Epidermal melanocyte (primary cell): ENCODE measurements around the gene RPL41.
"Not testable (repeated sequence)": the region's sequence is repeated elsewhere in the genome, so short reads cannot be mapped to it uniquely, and the experiment has no call there.

ENCODE experiments used
- DNase-seq: peaks from one replicate; pipeline ENCODE4 v3.0.0; 2011; ENCODE audit warnings: low spot score; ENCODE audit not compliant: insufficient read length

The RPL41 gene

DNA sequence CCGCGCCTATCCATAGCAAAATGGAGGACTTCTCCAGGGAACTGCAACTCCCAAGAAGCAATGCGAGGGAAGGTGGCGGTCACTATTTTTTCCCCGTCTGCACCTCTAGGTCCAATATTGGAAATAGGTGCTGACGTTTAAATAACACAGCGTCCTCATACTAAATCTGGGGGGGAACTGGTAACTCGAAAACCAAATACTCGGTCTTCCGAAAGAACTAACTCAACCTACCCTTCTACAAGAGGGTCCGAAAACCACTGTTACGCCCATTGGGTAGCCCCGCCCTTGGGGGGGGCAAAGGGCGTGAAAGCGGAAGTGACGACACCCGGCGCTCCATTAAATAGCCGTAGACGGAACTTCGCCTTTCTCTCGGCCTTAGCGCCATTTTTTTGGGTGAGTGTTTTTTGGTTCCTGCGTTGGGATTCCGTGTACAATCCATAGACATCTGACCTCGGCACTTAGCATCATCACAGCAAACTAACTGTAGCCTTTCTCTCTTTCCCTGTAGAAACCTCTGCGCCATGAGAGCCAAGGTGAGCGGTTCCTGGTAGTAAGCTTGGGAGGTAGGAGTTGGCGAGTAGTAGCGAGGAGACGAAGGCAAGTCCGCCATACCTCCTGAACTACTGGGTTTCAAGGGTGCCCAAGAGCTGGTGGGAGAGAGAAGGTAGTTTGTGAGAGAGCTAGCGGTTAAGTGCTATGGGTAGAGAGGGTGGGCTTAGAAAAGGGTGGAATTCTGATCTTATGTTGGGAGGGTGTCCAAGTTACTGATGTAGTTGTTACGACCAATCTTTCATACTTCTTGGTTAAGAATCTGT lies at the start of gene RPL41:
Gene RPL41 (plus strand): TSS at position 367 of the 815 bp plus-strand sequence.
- DNase-seq = peak; percentile 52

DNA sequence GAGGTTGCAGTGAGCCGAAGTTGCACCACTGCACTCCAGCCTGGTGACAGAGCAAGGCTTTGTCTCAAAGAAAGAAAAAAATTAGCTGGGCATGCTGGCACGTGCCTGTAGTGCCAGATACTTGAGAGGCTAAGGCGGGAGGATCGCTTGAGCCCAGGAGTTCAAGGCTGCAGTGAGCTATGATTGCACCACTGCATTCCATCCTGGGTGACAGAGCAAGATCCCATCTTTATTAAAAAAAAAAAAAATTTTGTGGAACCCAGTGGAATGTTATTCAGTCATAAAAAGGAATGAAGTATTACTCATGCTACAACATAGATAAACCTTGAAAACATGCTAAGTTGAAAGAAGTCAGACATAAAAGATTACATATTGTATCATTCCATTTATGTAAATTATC lies 44.8 kb upstream of the RPL41 start:
- DNase-seq = no peak

DNA sequence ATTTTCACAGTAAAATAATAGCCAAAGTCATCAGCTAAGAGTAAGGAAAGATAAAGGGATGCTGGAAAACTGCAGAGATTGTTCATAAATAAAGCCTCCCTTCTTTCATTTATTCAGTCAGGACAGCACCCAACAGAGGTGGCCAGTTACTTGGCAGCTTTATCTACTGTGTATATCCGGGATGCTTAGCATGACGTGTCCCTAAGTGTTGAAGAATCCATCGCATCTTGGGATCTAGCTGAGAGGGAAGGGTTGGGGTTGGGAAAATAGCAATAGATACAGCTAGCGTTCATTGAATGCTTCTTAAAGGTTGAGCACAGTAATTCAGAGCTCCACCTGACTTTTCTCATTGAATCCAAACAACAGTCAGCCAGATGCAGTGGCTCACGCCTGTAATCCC lies 42.0 kb upstream of the RPL41 start:
- DNase-seq = no peak

DNA sequence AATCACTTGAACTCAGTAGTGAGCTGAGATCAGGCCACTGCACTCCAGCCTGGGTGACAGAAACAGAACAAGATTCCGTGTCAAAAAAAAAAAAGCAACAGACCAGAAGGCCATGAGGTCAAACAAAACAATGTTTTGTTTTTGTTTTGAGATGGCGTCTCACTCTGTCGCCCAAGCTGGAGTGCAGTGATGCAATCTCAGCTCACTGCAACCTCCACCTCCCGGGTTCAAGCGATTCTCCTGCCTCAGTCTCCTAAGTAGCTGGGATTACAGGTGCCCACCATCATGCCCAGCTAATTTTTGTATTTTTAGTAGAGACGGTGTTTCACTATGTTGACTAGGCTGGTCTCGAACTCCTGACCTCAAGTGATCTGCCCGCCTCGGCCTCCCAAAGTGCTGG lies 38.5 kb upstream of the RPL41 start:
- not testable (repeated sequence) for DNase-seq

- DNase-seq = no peak
These were observed 38.0 kb upstream of the RPL41 start for GRCh38 chr12:56078427-56078826.

DNA sequence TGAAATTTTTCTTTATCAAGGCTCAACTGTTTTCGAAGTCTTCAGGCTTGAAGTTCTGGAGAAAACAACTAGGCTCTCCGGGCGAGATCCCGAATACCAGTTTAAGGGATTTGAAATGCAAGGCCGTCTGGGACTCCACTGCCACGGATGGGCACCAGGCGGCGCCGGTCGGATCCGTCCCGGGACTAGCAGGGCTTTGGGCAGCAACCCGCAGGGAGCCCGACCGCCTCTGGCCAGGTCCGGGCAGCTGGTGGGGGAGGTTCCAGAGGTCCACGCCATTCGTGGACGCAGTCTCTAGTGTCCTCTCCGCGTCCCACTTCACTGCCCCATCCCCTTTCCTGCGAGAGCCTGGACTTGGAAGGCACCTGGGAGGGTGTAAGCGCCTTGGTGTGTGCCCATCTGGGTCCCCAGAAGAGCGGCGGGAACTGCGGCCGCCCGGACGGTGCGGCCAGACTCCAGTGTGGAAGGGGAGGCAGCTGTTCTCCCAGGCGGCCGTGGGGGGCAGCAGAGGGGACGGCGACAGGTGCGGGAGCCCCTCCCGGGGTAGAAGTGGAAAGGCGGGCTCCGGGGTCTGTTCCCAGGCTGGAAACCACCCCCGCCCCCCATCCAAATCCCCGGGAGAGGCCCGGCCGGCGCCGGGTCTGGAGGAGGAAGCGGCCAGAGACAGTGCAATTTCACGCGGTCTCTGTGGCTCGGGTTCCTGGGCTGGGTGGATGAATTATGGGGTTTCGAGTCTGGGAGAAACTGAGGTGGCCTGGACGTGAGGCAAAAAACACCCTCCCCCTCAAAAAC lies 37.3 kb upstream of the RPL41 start:
- peak; percentile 62 for DNase-seq

DNA sequence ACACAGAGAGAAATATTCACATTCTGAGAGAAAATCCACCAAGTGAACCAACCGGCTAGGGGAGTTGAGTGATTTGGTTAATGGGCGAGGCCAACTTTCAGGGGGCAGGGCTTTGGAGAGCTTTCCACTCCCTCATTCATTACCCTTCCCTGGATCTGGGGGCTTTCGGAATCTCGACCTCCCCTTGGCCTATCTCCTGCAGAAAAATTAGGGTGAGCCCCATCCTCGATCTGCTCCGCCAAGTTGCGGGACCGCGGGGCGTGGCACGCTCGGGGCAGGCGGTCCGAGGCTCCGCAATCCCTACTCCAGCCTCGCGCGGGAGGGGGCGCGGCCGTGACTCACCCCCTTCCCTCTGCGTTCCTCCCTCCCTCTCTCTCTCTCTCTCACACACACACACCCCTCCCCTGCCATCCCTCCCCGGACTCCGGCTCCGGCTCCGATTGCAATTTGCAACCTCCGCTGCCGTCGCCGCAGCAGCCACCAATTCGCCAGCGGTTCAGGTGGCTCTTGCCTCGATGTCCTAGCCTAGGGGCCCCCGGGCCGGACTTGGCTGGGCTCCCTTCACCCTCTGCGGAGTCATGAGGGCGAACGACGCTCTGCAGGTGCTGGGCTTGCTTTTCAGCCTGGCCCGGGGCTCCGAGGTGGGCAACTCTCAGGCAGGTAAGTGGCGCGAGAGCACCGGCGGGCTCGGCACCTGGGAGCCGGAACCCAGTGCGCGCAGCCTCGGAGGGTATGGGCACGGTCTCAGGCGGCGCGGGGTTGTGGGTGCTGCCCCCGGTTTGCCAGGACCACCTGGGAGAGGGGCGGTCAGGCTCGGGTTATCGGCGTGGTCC lies 36.5 kb upstream of the RPL41 start, which contains the start of gene ERBB3:
Gene ERBB3 (plus strand): TSS at position 443 of the 833 bp plus-strand sequence. CDS start 136 bp downstream, at position 579.
- peak; percentile 63 for DNase-seq

DNA sequence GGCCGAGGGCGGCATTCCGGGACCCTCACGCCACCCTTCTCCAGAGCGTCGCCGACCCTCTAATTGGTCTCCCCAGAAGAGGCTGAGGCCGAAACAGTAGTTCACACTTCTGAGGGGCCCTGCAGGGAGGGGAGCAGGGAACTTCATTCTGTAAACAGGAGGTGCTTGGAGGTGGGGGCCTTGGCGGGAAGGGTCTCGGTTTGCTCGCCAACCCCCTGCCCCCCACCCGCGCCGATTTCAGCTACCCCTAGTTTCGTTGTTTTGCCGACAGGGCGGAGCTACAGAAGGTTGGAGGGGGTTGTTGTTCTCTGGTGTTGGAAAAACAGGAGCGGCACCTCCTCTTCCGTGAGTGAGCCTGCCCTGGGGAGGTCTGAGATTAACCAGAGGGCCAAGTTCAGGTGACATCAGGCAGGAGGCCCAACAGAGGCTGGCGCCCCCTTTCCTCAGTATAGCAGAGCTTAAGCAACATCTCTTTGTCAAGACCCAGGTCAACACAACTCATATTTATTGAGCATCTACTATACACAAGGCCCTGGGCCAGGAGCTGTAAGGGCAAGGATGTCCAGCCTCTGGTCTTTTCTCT lies 35.8 kb upstream of the RPL41 start:
- DNase-seq = no peak

DNA sequence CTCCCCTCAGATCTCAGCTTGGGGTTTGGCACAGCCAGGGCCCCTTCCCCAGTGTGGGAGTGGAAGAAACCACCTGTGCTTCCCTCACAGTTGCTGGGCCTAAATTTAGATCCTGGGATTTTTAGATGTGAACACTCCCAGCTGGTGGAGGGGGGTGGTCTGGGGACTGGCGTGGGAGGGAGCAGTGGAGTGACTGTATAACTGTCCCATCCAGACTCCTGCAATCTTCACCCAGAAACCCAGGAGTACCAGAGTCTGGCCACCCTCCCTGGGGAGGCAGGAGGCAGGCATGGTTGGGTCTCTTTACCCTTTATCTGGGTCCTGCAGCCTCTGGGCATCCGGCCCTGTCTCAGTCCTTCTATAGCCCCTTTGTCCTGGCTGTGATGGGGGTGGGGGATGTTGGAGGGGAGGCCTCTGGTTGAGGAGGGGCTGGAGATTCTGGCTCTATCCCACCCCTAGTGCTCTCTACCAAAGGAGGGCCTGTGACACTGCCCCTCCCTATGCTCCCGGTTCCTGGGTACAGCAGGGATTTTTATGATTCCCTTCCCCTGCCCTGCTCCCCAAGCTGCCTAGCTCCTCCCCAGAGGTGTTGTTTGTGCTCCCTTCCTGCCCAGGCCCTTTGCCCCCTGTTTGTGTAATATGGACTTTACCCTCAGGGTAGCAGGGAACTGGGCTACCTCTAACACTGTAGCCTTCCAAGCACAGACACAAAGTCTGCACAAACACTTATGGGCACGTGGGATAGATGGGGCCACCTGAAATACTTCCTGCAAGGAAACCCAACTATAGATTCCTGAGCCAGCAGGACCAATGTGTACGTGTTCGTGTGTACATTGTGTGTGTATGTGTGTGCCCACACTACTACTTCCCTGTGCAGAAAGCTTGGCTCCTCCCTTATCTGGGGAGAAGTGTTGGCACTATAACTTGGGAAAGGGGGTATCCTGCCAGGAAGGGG lies 34.8 kb upstream of the RPL41 start:
- DNase-seq = peak; percentile 63

DNA sequence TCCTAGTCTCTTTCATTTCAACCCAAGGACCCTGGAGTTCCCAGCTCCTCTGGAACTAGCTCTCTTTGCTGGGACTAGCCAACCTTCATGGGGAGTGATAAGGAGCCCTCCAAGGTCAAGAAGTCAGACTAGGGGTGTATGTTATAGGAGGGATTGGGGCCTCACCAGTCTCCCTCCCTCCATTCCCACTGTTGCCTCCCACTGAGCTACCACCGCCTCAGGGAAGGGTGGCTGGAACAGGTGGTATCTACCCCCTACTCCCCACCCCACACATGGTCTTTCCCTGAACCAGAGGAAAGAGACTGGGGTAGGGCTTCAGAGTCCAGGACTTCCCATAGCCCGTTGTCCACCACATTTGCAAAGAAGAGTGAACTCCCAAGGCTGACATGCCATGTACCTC lies 34.1 kb upstream of the RPL41 start:
- DNase-seq = no peak

- DNase-seq = peak; percentile 72
These were observed 33.5 kb upstream of the RPL41 start for GRCh38 chr12:56082967-56083366.

- no peak for DNase-seq
These were observed 31.4 kb upstream of the RPL41 start for GRCh38 chr12:56084958-56085543.

- DNase-seq = no peak
These were observed 30.3 kb upstream of the RPL41 start for GRCh38 chr12:56086096-56086495.

DNA sequence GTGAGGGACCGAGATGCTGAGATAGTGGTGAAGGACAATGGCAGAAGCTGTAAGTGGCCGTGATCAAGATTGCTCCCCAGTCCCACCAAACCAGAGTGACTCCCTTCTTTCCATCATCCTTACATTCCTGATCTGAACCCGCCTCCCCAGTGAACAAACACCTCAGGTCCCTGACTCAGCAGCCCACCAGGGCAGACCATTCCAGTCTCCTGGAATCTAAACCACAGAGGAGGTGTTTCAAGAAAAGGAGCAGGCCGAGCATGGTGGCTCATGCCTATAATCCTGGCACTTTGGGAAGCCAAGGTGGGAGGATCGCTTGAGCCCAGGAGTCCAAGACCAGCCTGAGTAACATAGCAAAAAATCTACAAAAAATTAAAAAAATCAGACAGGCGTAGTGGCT lies 29.8 kb upstream of the RPL41 start:
- DNase-seq = no peak

DNA sequence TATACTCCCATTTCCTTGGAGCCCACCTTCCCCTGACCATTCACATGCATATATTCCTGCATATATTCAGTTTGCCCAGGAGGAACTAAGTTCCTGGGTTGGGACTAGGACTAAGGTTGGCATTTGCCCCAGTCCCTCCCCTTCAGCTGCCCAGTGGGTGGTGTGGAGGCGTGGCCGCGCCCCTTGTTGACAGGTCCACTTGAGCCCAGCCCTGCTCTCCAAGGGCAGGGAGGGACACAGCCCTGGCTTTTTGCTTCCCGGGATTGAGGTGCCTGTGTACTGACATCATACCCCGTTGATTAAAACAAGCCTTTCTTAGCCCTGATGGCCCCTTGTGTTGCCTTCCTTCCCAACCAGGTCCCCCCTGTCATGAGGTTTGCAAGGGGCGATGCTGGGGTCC lies 29.2 kb upstream of the RPL41 start:
- DNase-seq = no peak

DNA sequence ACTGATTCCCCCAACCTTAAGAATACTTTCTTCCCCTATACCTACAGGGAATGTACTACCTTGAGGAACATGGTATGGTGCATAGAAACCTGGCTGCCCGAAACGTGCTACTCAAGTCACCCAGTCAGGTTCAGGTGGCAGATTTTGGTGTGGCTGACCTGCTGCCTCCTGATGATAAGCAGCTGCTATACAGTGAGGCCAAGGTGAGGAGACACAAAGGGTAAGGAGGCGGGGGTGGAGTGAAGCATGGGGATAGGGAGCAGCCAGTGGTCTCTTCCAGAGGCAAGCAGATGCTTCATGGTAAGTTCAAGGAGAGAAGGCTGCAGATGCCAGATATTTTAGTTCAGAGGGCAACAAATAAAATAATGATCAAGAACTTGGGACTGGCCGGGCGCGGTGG lies 18.7 kb upstream of the RPL41 start:
- no peak for DNase-seq

GRCh38 chr12:56098592-56098991 lies 17.8 kb upstream of the RPL41 start:
- DNase-seq = no peak

GRCh38 chr12:56099787-56100186 lies 16.6 kb upstream of the RPL41 start:
- no peak for DNase-seq

- DNase-seq = no peak
These were observed 15.4 kb upstream of the RPL41 start for GRCh38 chr12:56101045-56101444.

- DNase-seq = no peak
These were observed 13.8 kb upstream of the RPL41 start for GRCh38 chr12:56102683-56103065.
